HG02970 (cell line): Measurements from ENCODE around the gene OR2T29.
"Not testable (repeated sequence)": the region's sequence is repeated elsewhere in the genome, so short reads cannot be mapped to it uniquely, and the experiment has no call there.

Experiments
- ATAC-seq: cut with Tn5 transposase; IDR thresholded peaks from one replicate; pipeline ENCODE4 v1.9.1; 2021; ENCODE audit warnings: mild to moderate bottlenecking, moderate library complexity, moderate number of reproducible peaks; ENCODE audit not compliant: unreplicated experiment, low FRiP score

Gene OR2T29

GRCh38 chr1:248521856-248522255 lies 40.7 kb downstream of the OR2T29 start:
- ATAC-seq = no peak

DNA sequence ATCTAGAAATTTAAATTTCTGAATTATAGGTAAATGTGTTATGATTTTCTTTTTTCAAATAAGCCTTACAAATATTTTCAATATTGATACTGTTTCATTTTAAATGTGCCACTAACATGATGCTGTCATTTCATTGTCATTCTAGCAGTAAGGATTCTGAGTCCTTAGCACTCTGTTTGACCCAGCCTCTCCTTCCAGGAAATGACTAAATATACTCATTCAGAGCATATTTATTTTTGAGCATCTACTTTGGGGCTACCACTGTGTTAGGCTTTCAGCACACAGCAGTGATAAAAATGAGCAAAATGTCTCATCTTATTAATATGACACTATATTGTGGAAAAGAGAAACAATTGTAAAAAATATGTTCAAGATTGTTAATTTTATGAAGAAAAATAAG lies 52.4 kb downstream of the OR2T29 start:
- ATAC-seq = not testable (repeated sequence)

DNA sequence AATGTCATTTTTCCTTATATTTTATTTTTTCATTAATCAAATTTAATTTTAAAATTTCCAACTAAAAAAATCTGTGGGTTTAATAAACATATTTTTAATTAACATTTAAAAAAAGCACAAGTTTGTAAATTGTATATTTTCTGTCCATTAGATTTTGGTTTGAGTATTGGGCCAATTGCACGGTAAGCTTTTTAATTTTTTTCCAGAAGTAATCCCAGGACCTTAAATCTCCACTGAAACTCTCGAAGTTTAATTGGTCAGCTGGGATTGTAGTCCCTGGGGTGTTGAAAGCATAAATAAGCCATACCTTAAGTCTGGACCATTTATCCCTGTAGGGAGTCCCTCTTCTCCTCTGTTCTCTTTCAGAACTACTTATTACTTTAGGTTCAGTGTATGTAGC lies 54.8 kb downstream of the OR2T29 start, which contains the start of gene OR2G6:
Gene OR2G6 (plus strand): TSS at position 301 of the 400 bp plus-strand sequence. CDS start 13,574 bp downstream, outside the sequence.
- ATAC-seq = not testable (repeated sequence)
